Kidney epithelial cell (primary cell): ENCODE measurements around the gene TMEM129. TPM values are rescaled to one million over a fixed set of nuclear protein-coding genes. Genes with fewer than 3 reads are reported as not detected.
"Not testable (repeated sequence)": the region's sequence is repeated elsewhere in the genome, so short reads cannot be mapped to it uniquely, and the experiment has no call there.

Source experiments
- DNase-seq: peaks from one replicate; pipeline ENCODE4 v3.0.0-alpha.2; 2010; ENCODE audit warnings: low read depth
- H3K27me3 ChIP-seq: 2 replicates; pipeline ENCODE4 v1.6.0; 2011; ENCODE audit warnings: low read length; ENCODE audit not compliant: control insufficient read depth, insufficient read depth
- H3K36me3 ChIP-seq: 2 replicates; pipeline ENCODE4 v1.5.1; 2011; ENCODE audit warnings: low read length; ENCODE audit not compliant: control insufficient read depth, insufficient read depth
- H3K4me3 ChIP-seq: 2 replicates; pipeline ENCODE4 v1.5.1; 2011; ENCODE audit warnings: low read depth, mild to moderate bottlenecking, control low read depth, low read length
- CTCF ChIP-seq: IDR thresholded peaks from 2 replicates; pipeline ENCODE4 v1.5.1; 2011; ENCODE audit warnings: mild to moderate bottlenecking, moderate library complexity, low read length, control low read depth, inconsistent platforms; ENCODE audit not compliant: insufficient read depth, poor library complexity, severe bottlenecking
- total RNA-seq: library from RNA; depleted of rRNA; stranded (reverse); fragments of >200 nt; gene quantifications from 2 replicates; pipeline ENCODE4 v1.2.3, GENCODE V29; 2015

The TMEM129 gene
- total RNA-seq, 1 donor from 2014 or later, result 63.5 TPM

GRCh38 chr4:1708581-1708980 lies 12.5 kb downstream of the TMEM129 start:
- DNase-seq, result no peak
- H3K4me3 ChIP-seq, result no peak overlapping the region
- no peaks in the 10 kb centered on the region for H3K36me3 ChIP-seq
- H3K27me3 ChIP-seq, result no peaks in the 10 kb centered on the region
- TF ChIP-seq CTCF, result no peak

GRCh38 chr4:1706358-1706757 lies 14.8 kb downstream of the TMEM129 start:
- peaks cover 1% of the 10 kb centered on the region for H3K36me3 ChIP-seq
- TF ChIP-seq CTCF, result no peak
- H3K4me3 ChIP-seq, result no peak overlapping the region
- no peak for DNase-seq
- no peaks in the 10 kb centered on the region for H3K27me3 ChIP-seq

- no peak for DNase-seq
- H3K4me3 ChIP-seq, result no peak overlapping the region
- H3K36me3 ChIP-seq, result peaks cover 1% of the 10 kb centered on the region
- no peak for TF ChIP-seq CTCF
- no peaks in the 10 kb centered on the region for H3K27me3 ChIP-seq
These were observed 15.4 kb downstream of the TMEM129 start for GRCh38 chr4:1705732-1706131.

- TF ChIP-seq CTCF, result no peak
- H3K36me3 ChIP-seq, result peaks cover 1% of the 10 kb centered on the region
- DNase-seq, result no peak
- H3K4me3 ChIP-seq, result no peak overlapping the region
- H3K27me3 ChIP-seq, result no peaks in the 10 kb centered on the region
These were observed 17.3 kb downstream of the TMEM129 start for GRCh38 chr4:1703867-1704266.

DNA sequence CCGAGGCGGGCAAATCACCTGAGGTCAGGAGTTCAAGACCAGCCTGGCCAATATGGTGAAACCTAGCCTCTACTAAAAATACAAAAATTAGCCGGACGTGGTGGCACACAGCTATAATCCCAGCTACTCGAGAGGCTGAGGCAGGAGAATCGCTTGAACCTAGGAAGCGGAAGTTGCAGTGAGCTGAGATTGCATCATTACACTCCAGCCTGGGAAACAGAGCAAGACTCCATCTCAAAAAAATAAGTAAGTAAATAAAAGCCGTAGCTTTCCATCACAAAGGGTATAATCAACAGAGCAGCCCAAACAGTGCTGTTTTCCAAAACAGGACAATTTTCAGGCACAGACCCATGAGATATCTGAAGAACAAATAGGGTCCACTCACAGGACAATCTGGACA lies 19.5 kb downstream of the TMEM129 start:
- H3K36me3 ChIP-seq, DNase-seq: not testable (repeated sequence)

DNA sequence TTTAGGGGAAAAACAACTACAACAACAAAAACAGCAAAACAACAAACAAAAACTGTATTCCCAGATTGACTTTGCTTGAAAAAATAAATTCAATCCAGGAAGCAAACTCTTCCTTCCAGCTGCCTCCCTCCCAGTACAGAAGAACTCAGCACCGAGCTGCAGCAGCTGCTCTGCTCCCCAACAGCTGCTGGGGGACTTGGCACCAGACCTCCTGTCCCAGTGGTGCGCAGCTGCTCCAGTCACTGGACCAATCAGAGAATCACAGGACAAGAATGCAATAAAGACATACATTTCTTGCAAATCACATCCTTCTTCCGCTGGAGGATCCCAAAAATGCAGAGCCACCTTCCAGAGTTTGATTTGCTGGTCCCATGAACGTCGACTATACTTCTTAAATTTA lies 25.2 kb downstream of the TMEM129 start:
- no peaks in the 10 kb centered on the region for H3K27me3 ChIP-seq
- no peak for DNase-seq
- no peak for TF ChIP-seq CTCF
- no peak overlapping the region for H3K4me3 ChIP-seq
- H3K36me3 ChIP-seq, result peaks cover 3% of the 10 kb centered on the region

More for the DNA sequence above, 19.5 kb downstream of the TMEM129 start:
- not testable (repeated sequence) for H3K27me3 ChIP-seq, H3K4me3 ChIP-seq
